ENCODE results near the gene NAIF1.

Gene NAIF1

GRCh38 chr9:128101690-128102089 lies 34.6 kb upstream of the NAIF1 start:
- no peak for DNase-seq

- DNase-seq = no peak
Observed at GRCh38 chr9:128101231-128101661, 34.1 kb upstream of the NAIF1 start.

- no peak for DNase-seq
Observed at GRCh38 chr9:128100581-128100980, 33.5 kb upstream of the NAIF1 start.

GRCh38 chr9:128099932-128100491 lies 32.9 kb upstream of the NAIF1 start:
- no peak for DNase-seq

- DNase-seq = no peak
Observed at GRCh38 chr9:128099231-128099931, 32.3 kb upstream of the NAIF1 start.

GRCh38 chr9:128098297-128099230 lies 31.4 kb upstream of the NAIF1 start:
- peak; percentile 21 for DNase-seq

GRCh38 chr9:128097543-128098296 lies 30.6 kb upstream of the NAIF1 start:
- DNase-seq = no peak

- no peak for DNase-seq
Observed at GRCh38 chr9:128096616-128097536, 29.8 kb upstream of the NAIF1 start.

- no peak for DNase-seq
Observed at GRCh38 chr9:128094950-128095544, 27.9 kb upstream of the NAIF1 start.

- DNase-seq = peak; percentile 44
Observed at GRCh38 chr9:128094166-128094949, 27.2 kb upstream of the NAIF1 start.

- no peak for DNase-seq
Observed at GRCh38 chr9:128093011-128093410, 25.9 kb upstream of the NAIF1 start.

GRCh38 chr9:128092199-128092977 lies 25.3 kb upstream of the NAIF1 start:
- DNase-seq = no peak

- DNase-seq = no peak
Observed at GRCh38 chr9:128091571-128091970, 24.5 kb upstream of the NAIF1 start.

GRCh38 chr9:128091144-128091543 lies 24.0 kb upstream of the NAIF1 start:
- no peak for DNase-seq

- no peak for DNase-seq
Observed at GRCh38 chr9:128089299-128089698, 22.2 kb upstream of the NAIF1 start.

GRCh38 chr9:128088253-128088945 lies 21.3 kb upstream of the NAIF1 start:
- DNase-seq = no peak

- no peak for DNase-seq
Observed at GRCh38 chr9:128087262-128087661, 20.1 kb upstream of the NAIF1 start.

- no peak for DNase-seq
Observed at GRCh38 chr9:128085943-128086342, 18.8 kb upstream of the NAIF1 start.

- no peak for DNase-seq
Observed at GRCh38 chr9:128084746-128085145, 17.6 kb upstream of the NAIF1 start.
